CD14-positive monocyte (primary cell): ENCODE measurements around the gene RUNX2. TPM values are rescaled to one million over a fixed set of nuclear protein-coding genes. Genes with fewer than 3 reads are reported as not detected.

Experiments
- DNase-seq, 3 donors: peaks; one replicate each; pipeline ENCODE4 v3.0.0-alpha.2; 2011 to 2022
- H2AFZ ChIP-seq: 2 replicates; pipeline ENCODE4 v1.6.0; 2012; ENCODE audit warnings: mild to moderate bottlenecking, low read depth, low read length, inconsistent platforms; ENCODE audit not compliant: insufficient read depth, poor library complexity, severe bottlenecking
- H3K27ac ChIP-seq, 2 donors: 1 replicate in 1 of 2; 2 replicates in 1 of 2; pipeline ENCODE4 v1.5.1; 2012 to 2013; ENCODE audit warnings: low read length in 2 of 2, control low read depth in 1 of 2, inconsistent platforms in 1 of 2, low read depth in 1 of 2, mild to moderate bottlenecking in 1 of 2
- H3K27me3 ChIP-seq, 2 donors: one replicate each; pipeline versions ENCODE4 v1.6.0 to v1.6.1; 2011 to 2013; ENCODE audit warnings: low read length in 2 of 2; ENCODE audit not compliant: control insufficient read depth in 2 of 2, insufficient read depth in 2 of 2
- H3K36me3 ChIP-seq, 2 donors: replicated peaks in 1 of 2; 1 replicate in 1 of 2; 2 replicates in 1 of 2; pipeline versions ENCODE4 v1.5.1 to v1.6.1; 2012 to 2013; ENCODE audit warnings: low read length in 2 of 2, control low read depth in 1 of 2, inconsistent platforms in 1 of 2, mild to moderate bottlenecking in 1 of 2; ENCODE audit not compliant: insufficient read depth in 2 of 2, control insufficient read depth in 1 of 2
- H3K4me1 ChIP-seq, 2 donors: 1 replicate in 1 of 2; 2 replicates in 1 of 2; pipeline versions ENCODE4 v1.5.1 to v1.6.1; 2012 to 2013; ENCODE audit warnings: low read length in 2 of 2, control low read depth in 1 of 2, inconsistent platforms in 1 of 2, mild to moderate bottlenecking in 1 of 2, moderate library complexity in 1 of 2; ENCODE audit not compliant: insufficient read depth in 2 of 2, control insufficient read depth in 1 of 2
- H3K4me2 ChIP-seq: replicated peaks from 2 replicates; pipeline ENCODE3; 2012; ENCODE audit warnings: low read length, moderate library complexity, mild to moderate bottlenecking; ENCODE audit not compliant: poor library complexity, severe bottlenecking; ENCODE audit errors: extremely low read depth
- H3K4me3 ChIP-seq, 3 experiments: fragments of 200-600 bp in 1 of 3; sonication (generic) in 1 of 3; replicated peaks in 1 of 3; 1 replicate in 2 of 3; 2 replicates in 1 of 3; pipeline ENCODE4 v1.5.1; 2011 to 2013; ENCODE audit warnings: low read length in 3 of 3, mild to moderate bottlenecking in 3 of 3, control low read depth in 2 of 3, low read depth in 2 of 3, inconsistent platforms in 1 of 3, moderate library complexity in 1 of 3
- H3K79me2 ChIP-seq: 2 replicates; pipeline ENCODE4 v1.6.0; 2012; ENCODE audit warnings: mild to moderate bottlenecking, control low read depth, inconsistent platforms, low read length, moderate library complexity; ENCODE audit not compliant: insufficient read depth
- H3K9ac ChIP-seq: 2 replicates; pipeline ENCODE4 v1.6.0; 2017; ENCODE audit warnings: low read length, mild to moderate bottlenecking; ENCODE audit not compliant: insufficient read depth, poor library complexity, severe bottlenecking
- H3K9me3 ChIP-seq, 2 donors: replicated peaks in 1 of 2; 1 replicate in 1 of 2; 2 replicates in 1 of 2; pipeline versions ENCODE4 v1.5.1 to v1.6.1; 2012 to 2013; ENCODE audit warnings: low read length in 2 of 2, control low read depth in 1 of 2; ENCODE audit not compliant: control insufficient read depth in 1 of 2, insufficient read depth in 1 of 2
- H4K20me1 ChIP-seq: 2 replicates; pipeline ENCODE4 v1.6.0; 2012; ENCODE audit warnings: mild to moderate bottlenecking, low read length, control low read depth, moderate library complexity; ENCODE audit not compliant: insufficient read depth
- H3K27ac Mint-ChIP-seq, 7 donors: one replicate each; pipeline ENCODE4 v1.8.0; 2020; ENCODE audit warnings: mild to moderate bottlenecking in 7 of 7, mixed read lengths in 7 of 7, moderate library complexity in 6 of 7, inconsistent platforms in 2 of 7
- H3K27me3 Mint-ChIP-seq, 3 donors: one replicate each; pipeline ENCODE4 v1.8.0; 2021 to 2022; ENCODE audit warnings: low read depth in 3 of 3, mild to moderate bottlenecking in 3 of 3, mixed read lengths in 3 of 3, moderate library complexity in 3 of 3, inconsistent platforms in 1 of 3
- H3K36me3 Mint-ChIP-seq, 2 donors: one replicate each; pipeline ENCODE4 v1.8.0; 2020; ENCODE audit warnings: mixed read lengths in 2 of 2, inconsistent platforms in 1 of 2, mild to moderate bottlenecking in 1 of 2
- H3K4me1 Mint-ChIP-seq: one replicate; pipeline ENCODE4 v1.8.0; 2020; ENCODE audit warnings: mild to moderate bottlenecking, mixed read lengths
- H3K4me3 Mint-ChIP-seq, 2 donors: one replicate each; pipeline ENCODE4 v1.8.0; 2020; ENCODE audit warnings: mild to moderate bottlenecking in 2 of 2, mixed read lengths in 2 of 2, moderate library complexity in 1 of 2
- H3K9me3 Mint-ChIP-seq, 7 donors: one replicate each; pipeline ENCODE4 v1.8.0; 2020 to 2022; ENCODE audit warnings: mixed read lengths in 7 of 7, mild to moderate bottlenecking in 6 of 7, moderate library complexity in 6 of 7, inconsistent platforms in 2 of 7
- WGBS: methylation state at CpG from one replicate; pipeline ENCODE4 v1.1.5; 2013; ENCODE audit warnings: missing lambda C conversion rate; ENCODE audit not compliant: insufficient coverage; 5-methylcytosine and 5-hydroxymethylcytosine counted together
- intact Hi-C, 2 donors: fragments of 100-400 bp; cut with micrococcal nuclease; formaldehyde crosslinking; loops; one replicate each; pipeline versions ENCODE4 v1.15.0 to v1.15.1; 2023
- polyA plus RNA-seq, 3 donors: library from polyadenylated mRNA; depleted of rRNA in 1 of 3; unstranded in 2 of 3; stranded (reverse) in 1 of 3; fragments of 300-500 nt in 2 of 3; fragments of >200 nt in 1 of 3; fragmentation: Illumina TruSeq in 2 of 3; gene quantifications; 1 replicate in 2 of 3; 2 replicates in 1 of 3; pipeline ENCODE4 v1.2.3, GENCODE V29; 2012 to 2021
- TF ChIP-seq, protein P1 (sequence below): fragments of 200-600 bp; IDR thresholded peaks from one replicate; pipeline ENCODE4 v1.8.0; 2022; ENCODE audit warnings: antibody characterized with exemption, mild to moderate bottlenecking

RUNX2 gene
- polyA plus RNA-seq, 3 donors, result 1.3 to 5.0 (median 2.5) TPM

DNA sequence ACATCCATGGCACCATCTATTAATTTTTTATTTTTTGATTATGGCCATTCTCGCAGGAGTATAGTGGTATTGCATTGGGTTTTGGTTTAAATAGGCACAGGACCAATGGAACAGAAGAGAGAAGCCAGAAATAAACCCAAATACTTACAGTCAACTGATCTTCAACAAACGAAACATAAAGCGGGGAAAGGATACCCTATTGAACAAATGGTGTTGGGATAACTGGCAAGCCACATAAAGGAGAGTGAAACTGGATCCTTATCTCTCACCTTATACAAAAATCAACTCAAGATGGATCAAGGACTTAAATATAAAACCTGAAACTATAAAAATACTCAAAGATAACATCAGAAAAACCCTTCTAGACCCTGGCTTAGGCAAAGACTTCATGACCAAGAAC lies 25.3 kb upstream of the RUNX2 start:
- WGBS, result no CpG with 5 or more reads among the region's 3 CpGs
- no peaks in the 10 kb centered on the region for H3K4me1 ChIP-seq
- H3K4me2 ChIP-seq, result no peak overlapping the region

DNA sequence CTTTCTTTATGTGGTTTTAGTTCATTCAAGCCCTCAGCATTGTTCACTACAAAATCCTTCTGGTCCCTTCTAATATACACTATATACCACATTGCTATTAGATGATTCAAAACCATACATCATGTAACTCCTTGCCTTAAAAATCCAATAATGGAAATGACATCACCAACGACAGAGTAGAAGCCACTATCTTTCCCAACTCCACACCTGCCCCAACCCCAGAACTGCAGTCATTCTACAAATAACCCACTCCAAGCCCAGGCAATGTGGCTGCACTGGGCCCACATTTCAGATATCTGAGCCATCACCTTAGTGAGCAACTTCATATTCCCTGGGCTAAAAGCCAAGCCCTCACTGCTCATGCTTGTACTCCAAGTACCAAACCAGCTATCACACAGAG lies 22.6 kb upstream of the RUNX2 start:
- TF ChIP-seq, protein P1, sequence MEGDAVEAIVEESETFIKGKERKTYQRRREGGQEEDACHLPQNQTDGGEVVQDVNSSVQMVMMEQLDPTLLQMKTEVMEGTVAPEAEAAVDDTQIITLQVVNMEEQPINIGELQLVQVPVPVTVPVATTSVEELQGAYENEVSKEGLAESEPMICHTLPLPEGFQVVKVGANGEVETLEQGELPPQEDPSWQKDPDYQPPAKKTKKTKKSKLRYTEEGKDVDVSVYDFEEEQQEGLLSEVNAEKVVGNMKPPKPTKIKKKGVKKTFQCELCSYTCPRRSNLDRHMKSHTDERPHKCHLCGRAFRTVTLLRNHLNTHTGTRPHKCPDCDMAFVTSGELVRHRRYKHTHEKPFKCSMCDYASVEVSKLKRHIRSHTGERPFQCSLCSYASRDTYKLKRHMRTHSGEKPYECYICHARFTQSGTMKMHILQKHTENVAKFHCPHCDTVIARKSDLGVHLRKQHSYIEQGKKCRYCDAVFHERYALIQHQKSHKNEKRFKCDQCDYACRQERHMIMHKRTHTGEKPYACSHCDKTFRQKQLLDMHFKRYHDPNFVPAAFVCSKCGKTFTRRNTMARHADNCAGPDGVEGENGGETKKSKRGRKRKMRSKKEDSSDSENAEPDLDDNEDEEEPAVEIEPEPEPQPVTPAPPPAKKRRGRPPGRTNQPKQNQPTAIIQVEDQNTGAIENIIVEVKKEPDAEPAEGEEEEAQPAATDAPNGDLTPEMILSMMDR, result no peak
- no peak overlapping the region for H3K4me3 Mint-ChIP-seq

More for the DNA sequence above, 25.3 kb upstream of the RUNX2 start:
- Histone ChIP-seq H3K27me3 (no peaks in the 10 kb centered on the region), H3K36me3 (no peaks in the 10 kb centered on the region), H3K9ac (no peak overlapping the region), H3K79me2 (no peaks in the 10 kb centered on the region), H3K27ac (no peak overlapping the region), H3K9me3 (peaks cover 7 to 20% of the 10 kb centered on the region in 2 donors), H3K4me3 (no peak overlapping the region), H4K20me1 (no peaks in the 10 kb centered on the region), H2AFZ (no peak overlapping the region)
- TF ChIP-seq, protein P1, result no peak
- DNase-seq, result no peak
- intact Hi-C loops, result no loop called here
- H3K4me1 Mint-ChIP-seq, result peaks cover 11% of the 10 kb centered on the region
- no peaks in the 10 kb centered on the region for H3K27me3 Mint-ChIP-seq
- no peak overlapping the region for H3K27ac Mint-ChIP-seq
- no peak overlapping the region for H3K4me3 Mint-ChIP-seq
- peaks cover 0 to 6% of the 10 kb centered on the region in 2 donors for H3K36me3 Mint-ChIP-seq
- peaks cover 8 to 25% (median 18%) of the 10 kb centered on the region in 7 donors for H3K9me3 Mint-ChIP-seq

More for the DNA sequence above, 22.6 kb upstream of the RUNX2 start:
- intact Hi-C loops, result no loop called here
- Mint-ChIP-seq H3K27me3 (no peaks in the 10 kb centered on the region), H3K36me3 (peaks cover 0 to 6% of the 10 kb centered on the region in 2 donors), H3K4me1 (peaks cover 14% of the 10 kb centered on the region), H3K9me3 (peaks cover 8 to 29% (median 21%) of the 10 kb centered on the region in 7 donors), H3K27ac (no peak overlapping the region)
- no peaks in the 10 kb centered on the region for H3K79me2 ChIP-seq
- DNase-seq, result no peak
- no peak overlapping the region for H3K27ac ChIP-seq
- 92% methylated on average over 1 of the region's 1 CpG for WGBS
- H3K4me2 ChIP-seq, result no peak overlapping the region
- no peaks in the 10 kb centered on the region for H4K20me1 ChIP-seq
- H3K9ac ChIP-seq, result no peak overlapping the region
- H2AFZ ChIP-seq, result no peak overlapping the region
- peaks cover 7 to 25% of the 10 kb centered on the region in 2 donors for H3K9me3 ChIP-seq
- no peak overlapping the region for H3K4me3 ChIP-seq
- no peaks in the 10 kb centered on the region for H3K4me1 ChIP-seq
- H3K27me3 ChIP-seq, result no peaks in the 10 kb centered on the region
- H3K36me3 ChIP-seq, result no peaks in the 10 kb centered on the region
